Colon (tissue), 2 donors: ENCODE results near the gene RNF111.
"Not testable (repeated sequence)": the region's sequence is repeated elsewhere in the genome, so short reads cannot be mapped to it uniquely, and the experiment has no call there.

ENCODE experiments used
- FAIRE-seq: peaks from 2 replicates; lab custom pipeline; 2012; peaks lifted over from hg19 to GRCh38; lab: Jason Lieb, UNC
- donor health status: control.
- donor health status: control.

RNF111 gene

GRCh38 chr15:59059076-59059597 is 71.7 kb downstream of the RNF111 start:
- FAIRE-seq, result no peak

- no peak for FAIRE-seq
Observed at GRCh38 chr15:59060348-59060747, 72.9 kb downstream of the RNF111 start.

GRCh38 chr15:59063042-59063441 is 75.6 kb downstream of the RNF111 start:
- no peak for FAIRE-seq

GRCh38 chr15:59069430-59069829 is 82.0 kb downstream of the RNF111 start:
- FAIRE-seq, result no peak

GRCh38 chr15:59074607-59075006 is 87.1 kb downstream of the RNF111 start:
- FAIRE-seq, result no peak

GRCh38 chr15:59087731-59088130 is 100.3 kb downstream of the RNF111 start:
- no peak for FAIRE-seq

- peak; percentile 77 for FAIRE-seq
Observed at GRCh38 chr15:59094077-59094476, 106.6 kb downstream of the RNF111 start.

GRCh38 chr15:59096429-59096828 is 109.0 kb downstream of the RNF111 start:
- no peak for FAIRE-seq

- no peak for FAIRE-seq
Observed at GRCh38 chr15:59099162-59099685, 111.8 kb downstream of the RNF111 start.

- no peak for FAIRE-seq
Observed at GRCh38 chr15:59104602-59104911, 117.1 kb downstream of the RNF111 start.

GRCh38 chr15:59104912-59105732 is 117.7 kb downstream of the RNF111 start, which contains the start of gene CCNB2:
CCNB2 (plus strand) TSS chr15:59105146; CDS start chr15:59105269, 123 bp downstream.
- FAIRE-seq, result no peak

GRCh38 chr15:59105854-59106253 is 118.4 kb downstream of the RNF111 start:
- no peak for FAIRE-seq

GRCh38 chr15:59111251-59111650 is 123.8 kb downstream of the RNF111 start:
- FAIRE-seq, result no peak

GRCh38 chr15:59115047-59115446 is 127.6 kb downstream of the RNF111 start:
- FAIRE-seq, result no peak

GRCh38 chr15:59116141-59116540 is 128.7 kb downstream of the RNF111 start:
- FAIRE-seq, result no peak

GRCh38 chr15:59116771-59117170 is 129.3 kb downstream of the RNF111 start:
- no peak for FAIRE-seq

GRCh38 chr15:59119625-59120024 is 132.2 kb downstream of the RNF111 start:
- FAIRE-seq, result no peak

GRCh38 chr15:59120937-59121336 is 133.5 kb downstream of the RNF111 start:
- FAIRE-seq, result no peak

GRCh38 chr15:59124261-59124660 is 136.8 kb downstream of the RNF111 start:
- no peak for FAIRE-seq

- FAIRE-seq, result not testable (repeated sequence)
Observed at GRCh38 chr15:59125683-59126082, 138.2 kb downstream of the RNF111 start.

GRCh38 chr15:59127255-59127654 is 139.8 kb downstream of the RNF111 start:
- FAIRE-seq, result not testable (repeated sequence)

GRCh38 chr15:59131456-59131855 is 144.0 kb downstream of the RNF111 start:
- no peak for FAIRE-seq

- peak; percentile 65 for FAIRE-seq
Observed at GRCh38 chr15:59131969-59132562, 144.6 kb downstream of the RNF111 start.
